Fibroblast of lung (primary cell): Measurements from ENCODE around the gene CNIH4.

Experiments used
- EZH2 ChIP-seq: IDR thresholded peaks from 2 replicates; pipeline ENCODE4 v1.5.1; 2012; ENCODE audit warnings: low read length, control low read depth, mild to moderate bottlenecking; ENCODE audit errors: missing control alignments
- TF ChIP-seq, protein P1 (sequence below), 2 donors: IDR thresholded peaks in 1 of 2; conservative IDR thresholded peaks in 1 of 2; 1 replicate in 1 of 2; 2 replicates in 1 of 2; pipeline ENCODE4 v1.5.1; 2011 to 2012; ENCODE audit warnings: low read length in 2 of 2, control low read depth in 1 of 2, inconsistent platforms in 1 of 2, low read depth in 1 of 2, mild to moderate bottlenecking in 1 of 2

DNA sequence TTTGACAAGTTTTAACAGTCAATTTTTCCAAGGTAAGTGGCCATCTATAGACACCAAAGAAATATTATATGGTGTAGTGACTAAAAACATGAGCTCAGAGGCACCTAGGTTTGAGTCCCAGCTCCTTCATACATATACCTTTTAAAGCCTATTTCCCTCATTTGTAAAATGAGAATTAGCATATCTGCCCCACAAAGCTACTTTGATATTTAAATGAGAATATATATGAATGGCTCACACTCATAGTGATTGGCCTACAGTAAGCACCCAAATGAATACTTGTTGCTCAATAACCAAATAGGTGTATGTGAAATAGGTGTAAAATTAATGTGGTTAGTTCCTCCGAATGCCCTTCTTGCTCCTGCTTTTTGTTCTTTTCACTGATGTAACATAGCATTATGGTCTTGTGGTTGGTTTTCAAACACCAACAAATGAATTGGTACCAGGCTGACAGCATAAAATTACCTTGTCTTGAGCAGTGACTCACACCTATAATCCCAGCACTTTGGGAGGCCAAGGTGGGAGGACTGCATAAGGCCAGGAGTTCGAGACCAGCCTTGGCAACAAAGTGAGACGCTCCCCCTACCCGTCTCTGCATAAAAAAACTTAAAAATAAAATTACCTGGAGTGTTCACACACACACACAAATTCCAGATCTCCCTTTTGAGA is 25.3 kb downstream of the CNIH4 start:
- TF ChIP-seq, protein P1, sequence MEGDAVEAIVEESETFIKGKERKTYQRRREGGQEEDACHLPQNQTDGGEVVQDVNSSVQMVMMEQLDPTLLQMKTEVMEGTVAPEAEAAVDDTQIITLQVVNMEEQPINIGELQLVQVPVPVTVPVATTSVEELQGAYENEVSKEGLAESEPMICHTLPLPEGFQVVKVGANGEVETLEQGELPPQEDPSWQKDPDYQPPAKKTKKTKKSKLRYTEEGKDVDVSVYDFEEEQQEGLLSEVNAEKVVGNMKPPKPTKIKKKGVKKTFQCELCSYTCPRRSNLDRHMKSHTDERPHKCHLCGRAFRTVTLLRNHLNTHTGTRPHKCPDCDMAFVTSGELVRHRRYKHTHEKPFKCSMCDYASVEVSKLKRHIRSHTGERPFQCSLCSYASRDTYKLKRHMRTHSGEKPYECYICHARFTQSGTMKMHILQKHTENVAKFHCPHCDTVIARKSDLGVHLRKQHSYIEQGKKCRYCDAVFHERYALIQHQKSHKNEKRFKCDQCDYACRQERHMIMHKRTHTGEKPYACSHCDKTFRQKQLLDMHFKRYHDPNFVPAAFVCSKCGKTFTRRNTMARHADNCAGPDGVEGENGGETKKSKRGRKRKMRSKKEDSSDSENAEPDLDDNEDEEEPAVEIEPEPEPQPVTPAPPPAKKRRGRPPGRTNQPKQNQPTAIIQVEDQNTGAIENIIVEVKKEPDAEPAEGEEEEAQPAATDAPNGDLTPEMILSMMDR (conservative IDR thresholded peaks at IDR 0.05 in 1 of 2, IDR thresholded peaks at IDR 0.05 in 1 of 2; ENCODE audit: low read depth in 1 of 2, low read length in 2 of 2): no peak
- no peak for TF ChIP-seq EZH2
